IgD-negative memory B cell (primary cell): ENCODE results near the gene ISM1. TPM values are rescaled to one million over a fixed set of nuclear protein-coding genes. Genes with fewer than 3 reads are reported as not detected.

Experiments used
- H3K27ac Mint-ChIP-seq, 3 donors: one replicate each; pipeline ENCODE4 v1.8.0; 2020 to 2022; ENCODE audit warnings: mild to moderate bottlenecking in 3 of 3, mixed read lengths in 3 of 3, moderate library complexity in 1 of 3
- H3K27me3 Mint-ChIP-seq: one replicate; pipeline ENCODE4 v1.8.0; 2021; ENCODE audit warnings: mixed read lengths
- H3K36me3 Mint-ChIP-seq: one replicate; pipeline ENCODE4 v1.8.0; 2020; ENCODE audit warnings: mild to moderate bottlenecking, mixed read lengths
- H3K4me1 Mint-ChIP-seq, 3 donors: one replicate each; pipeline ENCODE4 v1.8.0; 2020 to 2022; ENCODE audit warnings: mixed read lengths in 3 of 3, mild to moderate bottlenecking in 1 of 3
- H3K4me3 Mint-ChIP-seq, 4 donors: one replicate each; pipeline ENCODE4 v1.8.0; 2020 to 2022; ENCODE audit warnings: mild to moderate bottlenecking in 4 of 4, mixed read lengths in 4 of 4, moderate library complexity in 3 of 4
- H3K9me3 Mint-ChIP-seq, 3 donors: one replicate each; pipeline ENCODE4 v1.8.0; 2020 to 2021; ENCODE audit warnings: mixed read lengths in 3 of 3, mild to moderate bottlenecking in 1 of 3
- polyA plus RNA-seq: library from polyadenylated mRNA; unstranded; fragments of 300-500 nt; fragmentation: Illumina TruSeq; gene quantifications from one replicate; pipeline ENCODE4 v1.2.3, GENCODE V29; 2021

ISM1 gene
- polyA plus RNA-seq, 1 donor from 2014 or later: 0.13 TPM

DNA sequence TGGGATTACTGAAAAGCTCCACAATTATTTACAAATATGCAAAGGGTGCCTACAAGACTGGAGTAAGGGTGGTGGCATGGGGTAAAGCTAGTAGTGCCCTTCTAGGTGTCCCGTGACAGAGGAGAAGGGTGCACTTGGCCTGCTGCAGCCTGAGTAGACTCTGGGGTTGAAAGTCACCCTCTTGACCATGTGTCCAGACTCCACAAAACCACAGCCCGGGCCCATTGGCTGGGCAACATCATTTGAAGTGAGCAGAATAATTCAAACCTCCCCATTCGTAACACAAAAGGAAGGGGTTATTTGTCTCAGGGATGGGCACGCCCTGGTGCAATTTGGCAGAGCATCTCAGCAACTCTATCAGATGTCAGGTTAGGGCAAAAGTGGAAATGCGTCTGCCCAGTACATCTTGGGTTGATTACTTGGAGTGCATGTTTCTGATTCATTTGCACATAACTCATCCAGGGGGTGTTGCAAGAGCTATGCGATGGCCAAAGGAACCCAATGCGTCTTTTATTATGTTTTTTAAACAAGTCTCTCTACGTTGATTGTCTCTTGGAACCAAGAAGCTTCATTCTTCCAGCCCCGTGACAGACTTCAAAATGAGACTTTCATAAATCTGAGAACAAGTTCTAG, 56.7 kb downstream of the ISM1 start:
- Mint-ChIP-seq H3K4me3 (no peak overlapping the region), H3K36me3 (no peaks in the 10 kb centered on the region), H3K27ac (no peak overlapping the region), H3K9me3 (peaks cover 0 to 4% (median 0%) of the 10 kb centered on the region in 3 donors), H3K4me1 (no peaks in the 10 kb centered on the region), H3K27me3 (peaks cover 12% of the 10 kb centered on the region)

DNA sequence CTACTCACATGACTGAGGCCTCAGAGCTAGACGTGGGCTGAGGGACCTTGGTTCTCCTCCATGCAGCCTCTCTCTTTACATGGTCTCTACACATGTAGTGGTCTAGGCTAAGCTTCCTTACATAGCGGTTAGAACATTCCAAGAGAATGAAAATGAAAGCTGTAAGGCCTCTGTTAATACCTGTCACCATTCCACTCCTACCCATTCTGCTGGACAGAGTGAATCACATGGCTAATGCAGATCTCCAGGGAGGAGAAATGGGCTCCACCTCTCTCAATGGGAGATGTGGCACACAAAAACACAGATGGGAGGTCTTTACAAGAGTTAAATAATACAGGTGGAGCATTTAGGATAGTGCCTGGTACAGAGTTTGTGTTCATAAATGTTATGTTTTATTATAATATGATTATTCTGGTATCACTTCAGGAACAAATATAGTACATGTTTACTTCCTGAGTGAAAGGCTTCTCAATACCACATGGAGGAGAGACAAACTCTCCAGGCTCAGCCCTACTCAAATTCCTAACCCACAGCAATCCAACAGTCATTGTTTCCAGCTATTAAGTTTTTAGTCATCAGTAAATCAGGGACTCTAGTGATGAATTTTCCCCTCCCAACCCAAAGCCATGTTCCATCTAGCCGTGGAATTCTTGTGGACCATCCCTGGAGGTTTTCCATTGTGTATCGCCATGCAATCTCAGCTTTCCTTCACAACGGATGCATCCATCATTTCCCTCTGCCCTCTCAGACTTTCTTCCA, 57.9 kb downstream of the ISM1 start:
- Mint-ChIP-seq H3K27ac (no peak overlapping the region), H3K4me1 (no peaks in the 10 kb centered on the region), H3K4me3 (no peak overlapping the region), H3K36me3 (no peaks in the 10 kb centered on the region), H3K27me3 (peaks cover 10% of the 10 kb centered on the region), H3K9me3 (peaks cover 0 to 4% (median 0%) of the 10 kb centered on the region in 3 donors)

DNA sequence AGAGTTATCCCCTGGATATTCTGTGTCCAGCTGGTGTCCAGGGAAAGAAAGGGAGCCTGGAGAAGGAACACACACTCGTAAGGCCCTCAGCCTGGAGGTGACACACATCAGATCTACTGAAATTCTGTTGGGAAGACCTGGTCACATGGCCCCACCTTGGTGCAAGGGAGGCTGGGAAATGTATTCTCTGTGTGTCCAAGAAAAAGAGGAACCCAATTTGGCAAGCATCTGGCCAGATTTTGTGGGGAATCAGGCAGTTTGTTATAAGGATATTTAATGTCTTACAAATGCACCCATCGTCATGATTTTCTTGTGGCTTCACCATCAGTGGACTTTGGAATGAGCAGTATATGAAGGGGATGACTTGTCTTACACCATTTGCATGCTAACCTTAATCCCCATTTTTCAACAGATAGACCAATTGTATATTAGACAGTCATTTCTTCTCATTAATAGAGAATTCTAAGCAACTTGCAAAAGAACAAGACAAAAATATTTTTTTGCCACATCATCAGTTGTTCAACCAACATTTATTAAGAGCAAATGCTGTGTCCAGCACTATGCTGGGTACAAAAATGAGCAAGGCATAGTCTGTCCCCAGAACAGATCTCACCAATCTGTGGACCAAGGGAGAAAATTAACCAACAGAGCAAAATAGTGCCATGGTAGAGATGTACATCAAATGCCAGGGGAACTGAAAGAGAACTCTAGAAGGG, 59.7 kb downstream of the ISM1 start:
- Mint-ChIP-seq H3K36me3 (no peaks in the 10 kb centered on the region), H3K27me3 (peaks cover 8% of the 10 kb centered on the region), H3K9me3 (peaks cover 0 to 4% (median 0%) of the 10 kb centered on the region in 3 donors), H3K4me3 (no peak overlapping the region), H3K27ac (no peak overlapping the region), H3K4me1 (no peaks in the 10 kb centered on the region)

DNA sequence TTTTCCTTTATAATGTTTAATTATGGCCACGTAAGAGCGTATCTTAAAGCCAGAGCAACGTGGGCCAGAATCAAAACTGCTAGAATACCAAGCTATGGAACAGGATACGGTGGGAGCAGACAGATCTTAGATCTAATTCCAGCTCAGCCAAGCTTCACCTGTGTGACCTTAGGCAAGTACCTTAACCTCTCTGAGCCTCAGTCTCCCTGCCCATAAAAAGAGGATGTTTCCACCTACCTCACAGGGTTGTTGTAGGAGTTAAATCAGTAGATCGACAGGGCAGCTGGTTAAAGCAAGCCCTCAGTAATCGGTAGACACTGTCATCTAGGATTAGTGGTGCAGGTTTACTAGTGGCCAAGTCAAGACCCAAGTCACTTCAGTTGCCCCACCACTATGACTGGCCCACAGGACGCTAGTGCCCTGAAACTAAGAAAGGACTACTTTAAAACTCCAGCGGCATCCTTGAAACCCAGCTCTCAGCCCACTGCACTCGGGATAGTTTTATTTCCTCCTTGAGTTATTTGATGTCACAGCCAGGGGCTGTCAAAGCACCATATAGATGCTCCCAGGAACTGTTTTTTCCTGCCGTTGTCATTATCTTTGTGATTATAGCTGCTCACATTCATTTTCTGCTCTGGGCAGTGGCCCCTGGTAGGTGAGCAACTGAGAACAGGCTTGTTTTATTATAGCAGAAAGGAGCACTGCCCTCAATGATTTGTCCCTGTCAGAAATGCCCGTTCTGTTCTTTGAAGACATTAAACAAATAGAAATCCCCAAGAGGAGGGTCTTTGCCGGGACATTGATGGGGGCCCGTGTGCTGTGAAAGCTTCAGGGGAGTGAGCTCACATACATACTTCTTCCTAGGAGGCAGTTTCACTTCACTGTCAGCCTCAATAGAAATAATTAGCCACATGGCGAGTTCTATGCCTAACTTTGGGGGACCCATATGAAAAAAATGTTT, 63.1 kb downstream of the ISM1 start:
- Mint-ChIP-seq H3K4me3 (no peak overlapping the region), H3K9me3 (peaks cover 0 to 4% (median 0%) of the 10 kb centered on the region in 3 donors), H3K27ac (no peak overlapping the region), H3K36me3 (peaks cover 2% of the 10 kb centered on the region), H3K27me3 (peaks cover 2% of the 10 kb centered on the region), H3K4me1 (no peaks in the 10 kb centered on the region)

DNA sequence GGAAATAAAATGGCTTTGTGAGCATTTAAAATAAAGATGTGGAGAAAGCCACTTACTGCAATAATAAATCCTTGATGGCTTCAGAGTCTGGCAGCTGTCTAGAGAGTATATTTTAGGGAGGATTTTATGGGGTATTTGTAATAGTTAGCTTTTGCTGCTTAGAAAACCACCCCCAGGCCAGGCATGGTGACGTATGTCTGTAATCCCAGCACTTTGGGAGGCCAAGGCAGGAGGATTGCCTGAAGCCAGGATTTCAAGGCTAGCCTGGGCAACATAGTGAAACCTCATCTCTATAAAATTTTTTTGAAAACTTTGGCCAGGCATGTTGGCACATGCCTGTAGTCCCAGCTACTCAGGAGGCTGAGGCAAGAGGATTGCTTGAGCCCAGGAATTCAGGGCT, 63.8 kb downstream of the ISM1 start:
- H3K4me1 Mint-ChIP-seq: no peaks in the 10 kb centered on the region
- H3K27me3 Mint-ChIP-seq: peaks cover 2% of the 10 kb centered on the region
- no peak overlapping the region for H3K27ac Mint-ChIP-seq
- H3K9me3 Mint-ChIP-seq: peaks cover 0 to 4% (median 0%) of the 10 kb centered on the region in 3 donors
- H3K36me3 Mint-ChIP-seq: peaks cover 5% of the 10 kb centered on the region
- H3K4me3 Mint-ChIP-seq: no peak overlapping the region

DNA sequence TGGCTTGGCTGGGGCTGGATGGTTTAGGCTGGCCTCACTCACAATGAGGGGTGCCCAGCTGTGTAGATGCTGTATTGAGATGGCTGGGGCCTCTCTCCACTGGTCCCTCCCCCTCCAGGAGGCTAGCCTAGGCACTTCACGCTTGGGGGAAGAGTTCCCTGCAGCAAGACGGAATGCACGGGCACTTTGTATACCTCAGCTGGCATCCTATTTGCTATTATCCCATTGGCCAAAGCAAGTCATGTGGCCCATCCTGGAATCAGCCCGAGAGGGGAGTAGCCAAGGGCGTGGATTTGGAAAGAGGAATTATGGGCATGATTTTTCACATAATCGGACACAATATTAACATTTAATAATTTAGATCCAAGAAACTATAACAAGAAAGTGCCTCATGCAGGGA, 64.3 kb downstream of the ISM1 start:
- Mint-ChIP-seq H3K27me3 (peaks cover 2% of the 10 kb centered on the region), H3K36me3 (peaks cover 5% of the 10 kb centered on the region), H3K4me3 (no peak overlapping the region), H3K4me1 (no peaks in the 10 kb centered on the region), H3K27ac (no peak overlapping the region), H3K9me3 (peaks cover 0 to 4% (median 0%) of the 10 kb centered on the region in 3 donors)

DNA sequence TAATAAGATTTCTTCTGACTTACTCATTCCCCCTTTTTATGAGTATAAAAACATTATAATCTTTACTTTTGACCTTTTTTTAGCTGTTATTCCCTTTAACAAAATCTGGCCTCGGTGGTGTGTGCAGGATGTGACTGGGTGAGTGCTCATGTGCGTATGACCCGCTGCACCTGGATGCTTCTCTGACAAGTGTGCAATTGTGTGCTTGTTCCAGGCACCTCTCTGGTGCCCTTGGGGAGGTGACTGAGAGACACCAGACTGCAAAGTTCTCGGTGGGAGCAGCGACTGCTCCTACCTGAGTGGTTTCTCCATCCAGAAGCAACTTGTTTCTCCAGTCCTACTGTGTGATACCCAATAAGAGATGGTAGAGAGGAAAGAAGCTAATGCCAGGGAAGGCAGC, 65.0 kb downstream of the ISM1 start:
- Mint-ChIP-seq H3K36me3 (peaks cover 5% of the 10 kb centered on the region), H3K27ac (no peak overlapping the region), H3K4me1 (no peaks in the 10 kb centered on the region), H3K27me3 (peaks cover 2% of the 10 kb centered on the region), H3K4me3 (no peak overlapping the region), H3K9me3 (no peaks in the 10 kb centered on the region)

DNA sequence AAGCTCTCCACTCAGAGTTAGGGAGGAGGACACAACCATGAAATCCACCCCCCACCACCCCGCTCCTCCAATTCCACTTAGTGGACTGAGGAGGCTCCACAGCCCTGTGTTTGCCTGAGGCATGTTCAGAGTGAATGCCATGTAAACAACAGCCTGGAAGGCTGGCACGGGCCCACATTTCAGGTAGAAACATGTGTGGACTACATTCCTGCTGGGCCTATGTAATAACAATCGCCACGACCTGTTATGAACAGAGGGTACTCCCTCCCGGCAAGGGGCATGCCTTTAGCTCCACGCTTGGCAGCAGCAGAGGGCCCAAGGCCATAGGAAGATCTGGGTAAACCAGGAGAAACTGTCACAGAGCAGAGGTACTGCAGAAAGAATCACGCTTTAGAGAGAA, 65.5 kb downstream of the ISM1 start:
- Mint-ChIP-seq H3K27ac (no peak overlapping the region), H3K4me1 (no peaks in the 10 kb centered on the region), H3K27me3 (no peaks in the 10 kb centered on the region)

DNA sequence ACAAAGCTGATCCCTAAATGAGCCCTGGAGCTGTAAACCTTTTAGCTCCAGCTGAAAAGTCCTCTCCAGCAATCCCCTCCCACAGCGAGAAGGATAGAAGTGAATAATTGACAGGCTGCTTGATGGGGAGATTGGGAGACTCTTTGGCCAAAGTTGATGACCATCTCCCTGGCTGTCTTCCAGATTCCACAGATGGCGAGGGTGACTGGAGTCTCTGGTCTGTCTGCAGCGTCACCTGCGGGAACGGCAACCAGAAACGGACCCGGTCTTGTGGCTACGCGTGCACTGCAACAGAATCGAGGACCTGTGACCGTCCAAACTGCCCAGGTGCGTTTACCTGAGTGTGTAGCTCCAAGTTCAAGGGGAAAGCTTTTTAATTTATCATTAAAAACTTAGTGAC, 67.3 kb downstream of the ISM1 start:
- Mint-ChIP-seq H3K36me3 (peaks cover 5% of the 10 kb centered on the region), H3K4me3 (no peak overlapping the region), H3K27me3 (no peaks in the 10 kb centered on the region), H3K9me3 (no peaks in the 10 kb centered on the region), H3K4me1 (no peaks in the 10 kb centered on the region), H3K27ac (no peak overlapping the region)

More for the DNA sequence above, 65.5 kb downstream of the ISM1 start:
- H3K4me3 Mint-ChIP-seq: no peak overlapping the region
- H3K9me3 Mint-ChIP-seq: no peaks in the 10 kb centered on the region
- H3K36me3 Mint-ChIP-seq: peaks cover 5% of the 10 kb centered on the region

DNA sequence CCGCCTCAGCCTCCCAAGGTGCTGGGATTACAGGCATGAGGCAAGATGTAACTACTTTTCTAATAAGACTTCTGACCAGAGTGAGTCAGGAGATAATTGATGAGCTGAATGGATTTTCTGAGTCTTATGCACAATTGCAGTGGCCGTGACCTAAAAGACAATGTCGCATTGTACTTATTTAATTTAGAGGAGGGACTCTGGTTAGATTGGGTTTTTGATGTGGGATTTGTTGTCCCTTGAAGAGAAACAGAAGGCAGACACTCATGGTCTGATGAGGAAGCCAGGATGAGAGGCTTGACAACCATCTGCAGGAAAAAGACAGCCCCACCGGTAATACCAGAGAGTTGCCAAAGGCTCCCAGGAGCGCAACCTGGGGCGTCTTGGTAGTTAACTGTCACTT, 68.0 kb downstream of the ISM1 start:
- Mint-ChIP-seq H3K4me3 (no peak overlapping the region), H3K9me3 (no peaks in the 10 kb centered on the region), H3K27me3 (no peaks in the 10 kb centered on the region), H3K27ac (no peak overlapping the region), H3K4me1 (no peaks in the 10 kb centered on the region), H3K36me3 (peaks cover 5% of the 10 kb centered on the region)

DNA sequence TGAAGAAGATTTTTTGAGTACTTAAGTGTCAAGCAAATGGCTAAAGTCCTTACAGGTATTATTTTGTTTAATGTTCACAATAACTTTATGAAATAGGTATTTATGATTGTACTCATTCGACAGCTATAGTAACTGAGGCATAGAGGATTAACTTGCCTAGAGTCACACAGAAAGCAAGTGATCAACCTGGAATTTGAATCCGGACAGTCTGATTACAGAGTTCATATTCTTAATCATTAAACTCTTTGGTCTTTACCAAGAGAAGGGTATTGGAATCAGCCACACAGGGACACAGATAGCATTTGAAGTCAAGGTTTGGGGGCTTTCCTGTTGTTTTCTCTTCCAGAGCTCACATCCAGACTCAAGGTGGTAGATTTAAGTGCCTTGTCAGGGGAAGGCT, 69.7 kb downstream of the ISM1 start:
- H3K4me1 Mint-ChIP-seq: no peaks in the 10 kb centered on the region
- peaks cover 5% of the 10 kb centered on the region for H3K36me3 Mint-ChIP-seq
- H3K27me3 Mint-ChIP-seq: no peaks in the 10 kb centered on the region
- H3K4me3 Mint-ChIP-seq: no peak overlapping the region
- no peak overlapping the region for H3K27ac Mint-ChIP-seq
- H3K9me3 Mint-ChIP-seq: no peaks in the 10 kb centered on the region

DNA sequence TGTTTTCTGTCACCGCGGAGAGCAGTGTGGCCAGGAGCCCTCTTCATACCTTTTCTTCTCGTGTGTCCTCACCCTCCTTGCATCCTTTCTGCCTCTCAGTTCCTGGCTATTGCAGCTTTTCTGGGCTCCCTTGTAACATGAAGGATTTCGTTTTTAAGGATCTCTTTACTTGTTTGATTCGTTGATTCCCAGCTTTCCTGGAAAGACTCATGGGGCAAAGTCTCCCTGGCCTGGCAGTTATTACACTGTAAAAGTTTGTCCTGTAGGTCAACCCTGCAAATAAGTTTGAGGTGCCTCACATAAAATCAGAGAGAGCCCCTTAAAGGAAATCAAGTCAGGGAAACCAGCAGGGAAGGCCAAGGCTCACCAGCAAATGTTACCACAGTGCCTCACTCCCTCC, 70.1 kb downstream of the ISM1 start:
- no peak overlapping the region for H3K27ac Mint-ChIP-seq
- H3K4me1 Mint-ChIP-seq: no peaks in the 10 kb centered on the region
- H3K4me3 Mint-ChIP-seq: no peak overlapping the region
- H3K9me3 Mint-ChIP-seq: no peaks in the 10 kb centered on the region
- H3K27me3 Mint-ChIP-seq: no peaks in the 10 kb centered on the region
- H3K36me3 Mint-ChIP-seq: peaks cover 5% of the 10 kb centered on the region

DNA sequence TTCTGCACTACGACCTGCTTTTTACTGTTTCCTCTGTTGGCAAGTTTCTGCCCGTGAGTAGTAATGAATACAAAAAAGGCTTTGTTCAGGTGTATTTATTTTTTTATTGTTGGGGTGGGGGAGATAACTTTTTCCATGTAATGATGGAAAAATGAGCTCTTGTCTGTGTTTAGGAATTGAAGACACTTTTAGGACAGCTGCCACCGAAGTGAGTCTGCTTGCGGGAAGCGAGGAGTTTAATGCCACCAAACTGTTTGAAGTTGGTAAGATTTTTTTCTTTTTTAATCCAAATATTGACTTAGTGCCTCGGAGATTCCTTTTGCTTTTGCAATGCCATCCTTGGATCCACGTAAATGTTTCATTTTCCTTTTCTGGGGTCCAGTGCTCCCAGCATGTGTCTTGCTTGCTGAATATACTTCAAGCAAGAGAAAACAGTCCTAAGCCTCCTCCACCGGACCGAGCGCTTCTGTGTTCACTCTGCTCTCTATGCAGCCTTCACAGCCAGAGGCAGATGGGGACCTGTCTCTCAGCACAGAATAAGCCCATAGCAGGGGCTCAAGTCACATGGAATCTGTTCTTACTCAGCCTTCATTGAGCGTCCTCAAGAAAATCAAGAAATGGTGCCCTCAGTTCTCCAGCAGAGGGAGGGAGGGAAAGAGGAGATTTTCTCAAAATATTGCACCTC, 71.3 kb downstream of the ISM1 start:
- H3K27me3 Mint-ChIP-seq: no peaks in the 10 kb centered on the region
- H3K4me1 Mint-ChIP-seq: no peaks in the 10 kb centered on the region
- H3K36me3 Mint-ChIP-seq: peaks cover 5% of the 10 kb centered on the region
- no peak overlapping the region for H3K27ac Mint-ChIP-seq
- H3K9me3 Mint-ChIP-seq: no peaks in the 10 kb centered on the region
- no peak overlapping the region for H3K4me3 Mint-ChIP-seq

DNA sequence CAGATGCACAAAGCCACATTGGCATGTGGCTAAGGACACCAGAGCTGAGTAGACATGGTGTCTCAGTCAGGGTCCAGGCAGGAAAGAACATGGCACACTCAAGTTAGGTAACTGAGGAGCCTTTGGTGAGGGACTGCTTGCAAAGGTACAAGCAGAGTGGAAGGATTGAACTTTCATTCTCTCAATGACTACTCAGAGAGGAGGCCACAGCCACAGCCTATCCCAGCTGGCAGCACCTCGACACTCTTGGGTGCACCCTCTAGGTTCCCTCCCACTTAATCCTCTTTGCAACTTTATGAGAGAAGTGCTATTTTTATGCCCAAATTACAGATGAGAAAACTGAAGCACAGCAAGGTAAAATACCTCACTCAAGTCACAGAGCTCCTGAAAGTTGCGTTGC, 73.4 kb downstream of the ISM1 start:
- no peaks in the 10 kb centered on the region for H3K27me3 Mint-ChIP-seq
- no peaks in the 10 kb centered on the region for H3K4me1 Mint-ChIP-seq
- no peak overlapping the region for H3K4me3 Mint-ChIP-seq
- H3K27ac Mint-ChIP-seq: no peak overlapping the region
- peaks cover 0 to 1% (median 0%) of the 10 kb centered on the region in 3 donors for H3K9me3 Mint-ChIP-seq
- no peaks in the 10 kb centered on the region for H3K36me3 Mint-ChIP-seq
